Neural cell (in vitro differentiated cells): Measurements from ENCODE around the gene GHRH.

ENCODE experiments used
- CTCF ChIP-seq: fragments of 450-650 bp; IDR thresholded peaks from 2 replicates; pipeline ENCODE4 v1.5.1; 2014; ENCODE audit warnings: antibody characterized with exemption, mild to moderate bottlenecking, moderate library complexity; ENCODE audit not compliant: poor library complexity, severe bottlenecking
- EP300 ChIP-seq: fragments of 450-650 bp; conservative IDR thresholded peaks from 2 replicates; pipeline ENCODE4 v1.6.1; 2014; ENCODE audit warnings: antibody characterized with exemption, mild to moderate bottlenecking, moderate library complexity; ENCODE audit not compliant: poor library complexity, severe bottlenecking
- EZH2 ChIP-seq: fragments of 200-600, 300-800 bp; shearing (Covaris generic), sonication (generic); IDR thresholded peaks from 2 replicates; pipeline ENCODE4 v1.6.1; 2014; ENCODE audit warnings: antibody characterized with exemption, low read length, borderline replicate concordance, mild to moderate bottlenecking; ENCODE audit not compliant: insufficient read depth, poor library complexity, severe bottlenecking
- MXI1 ChIP-seq: fragments of 450-650 bp; conservative IDR thresholded peaks from 2 replicates; pipeline ENCODE4 v1.6.1; 2014; ENCODE audit warnings: antibody characterized with exemption, mild to moderate bottlenecking; ENCODE audit not compliant: poor library complexity, severe bottlenecking
- RAD21 ChIP-seq: fragments of 450-650 bp; conservative IDR thresholded peaks from 2 replicates; pipeline ENCODE4 v1.6.1; 2014; ENCODE audit warnings: antibody characterized with exemption, mild to moderate bottlenecking, moderate library complexity
- REST ChIP-seq: IDR thresholded peaks from 2 replicates; pipeline ENCODE4 v1.6.1; 2012; ENCODE audit warnings: borderline replicate concordance

GRCh38 chr20:37266940-37267666 is 5.5 kb upstream of the GHRH start:
- TF ChIP-seq CTCF (no peak), REST (no peak), EZH2 (no peak), EP300 (no peak), RAD21 (no peak), MXI1 (no peak)
